HG02884 (cell line): ENCODE results near the gene MTUS2.

Source experiments
- ATAC-seq: cut with Tn5 transposase; IDR thresholded peaks from one replicate; pipeline ENCODE4 v1.9.1; 2021; ENCODE audit warnings: mild to moderate bottlenecking, moderate library complexity; ENCODE audit not compliant: unreplicated experiment

The MTUS2 gene

GRCh38 chr13:29515372-29515771 lies 695.2 kb downstream of the MTUS2 start:
- no peak for ATAC-seq

- ATAC-seq, result no peak
Observed at GRCh38 chr13:29516012-29516411, 695.9 kb downstream of the MTUS2 start.

GRCh38 chr13:29516880-29517279 lies 696.7 kb downstream of the MTUS2 start:
- ATAC-seq, result no peak

GRCh38 chr13:29519921-29520320 lies 699.8 kb downstream of the MTUS2 start:
- no peak for ATAC-seq

- ATAC-seq, result no peak
Observed at GRCh38 chr13:29520671-29521070, 700.5 kb downstream of the MTUS2 start.

- no peak for ATAC-seq
Observed at GRCh38 chr13:29521336-29521735, 701.2 kb downstream of the MTUS2 start.

GRCh38 chr13:29522044-29522685 lies 702.0 kb downstream of the MTUS2 start:
- ATAC-seq, result no peak

GRCh38 chr13:29523199-29523961 lies 703.2 kb downstream of the MTUS2 start:
- no peak for ATAC-seq

- ATAC-seq, result no peak
Observed at GRCh38 chr13:29524176-29524575, 704.0 kb downstream of the MTUS2 start.

- ATAC-seq, result no peak
Observed at GRCh38 chr13:29524641-29525040, 704.5 kb downstream of the MTUS2 start.

- no peak for ATAC-seq
Observed at GRCh38 chr13:29525757-29526156, 705.6 kb downstream of the MTUS2 start.

GRCh38 chr13:29526741-29527140 lies 706.6 kb downstream of the MTUS2 start:
- ATAC-seq, result no peak

GRCh38 chr13:29527511-29527910 lies 707.4 kb downstream of the MTUS2 start:
- no peak for ATAC-seq

- ATAC-seq, result no peak
Observed at GRCh38 chr13:29527916-29528315, 707.8 kb downstream of the MTUS2 start.

GRCh38 chr13:29529754-29530153 lies 709.6 kb downstream of the MTUS2 start:
- ATAC-seq, result no peak

- ATAC-seq, result no peak
Observed at GRCh38 chr13:29530901-29531300, 710.8 kb downstream of the MTUS2 start.

GRCh38 chr13:29532116-29532515 lies 712.0 kb downstream of the MTUS2 start:
- ATAC-seq, result no peak

- no peak for ATAC-seq
Observed at GRCh38 chr13:29532821-29533220, 712.7 kb downstream of the MTUS2 start.

- no peak for ATAC-seq
Observed at GRCh38 chr13:29534083-29534482, 713.9 kb downstream of the MTUS2 start.

GRCh38 chr13:29535663-29536655 lies 715.8 kb downstream of the MTUS2 start:
- ATAC-seq, result no peak

- ATAC-seq, result no peak
Observed at GRCh38 chr13:29536853-29537252, 716.7 kb downstream of the MTUS2 start.
